Aorta (tissue), 5 donors: ENCODE results near the gene TBC1D10B. TPM values are rescaled to one million over a fixed set of nuclear protein-coding genes. Genes with fewer than 3 reads are reported as not detected.
"Not testable (repeated sequence)": the region's sequence is repeated elsewhere in the genome, so short reads cannot be mapped to it uniquely, and the experiment has no call there.

Source experiments
- ATAC-seq: fragments of 200-7000 bp; cut with Tn5 transposase; one replicate; pipeline ENCODE4 v1.9.1; 2022; ENCODE audit warnings: moderate library complexity; ENCODE audit not compliant: low FRiP score
- DNase-seq, 2 donors: peaks; one replicate each; pipeline ENCODE4 v3.0.0-alpha.2; 2020
- H3K27ac ChIP-seq, 2 donors: one replicate each; pipeline ENCODE4 v1.5.1; 2013; ENCODE audit warnings: low read length in 2 of 2, mild to moderate bottlenecking in 2 of 2, moderate library complexity in 2 of 2, control low read depth in 1 of 2, inconsistent platforms in 1 of 2, low read depth in 1 of 2
- H3K27me3 ChIP-seq, 2 donors: one replicate each; pipeline ENCODE4 v1.6.1; 2013; ENCODE audit warnings: control low read depth in 1 of 2, low read length in 1 of 2, mild to moderate bottlenecking in 1 of 2, moderate library complexity in 1 of 2; ENCODE audit not compliant: insufficient read depth in 2 of 2, control insufficient read depth in 1 of 2
- H3K36me3 ChIP-seq, 2 donors: one replicate each; pipeline ENCODE4 v1.6.1; 2013; ENCODE audit warnings: control low read depth in 1 of 2, low read length in 1 of 2, mild to moderate bottlenecking in 1 of 2; ENCODE audit not compliant: insufficient read depth in 2 of 2, control insufficient read depth in 1 of 2
- H3K4me1 ChIP-seq, 2 donors: one replicate each; pipeline ENCODE4 v1.6.1; 2013; ENCODE audit warnings: low read length in 2 of 2, control low read depth in 1 of 2, mild to moderate bottlenecking in 1 of 2, moderate library complexity in 1 of 2; ENCODE audit not compliant: insufficient read depth in 2 of 2, control insufficient read depth in 1 of 2
- H3K4me3 ChIP-seq, 2 donors: one replicate each; pipeline ENCODE4 v1.5.1; 2013; ENCODE audit warnings: low read length in 2 of 2, control low read depth in 1 of 2, mild to moderate bottlenecking in 1 of 2
- H3K9me3 ChIP-seq: one replicate; pipeline ENCODE4 v1.6.1; 2013; ENCODE audit warnings: mild to moderate bottlenecking, low read length; ENCODE audit not compliant: control insufficient read depth
- WGBS, 2 donors: extraction: QIAGEN DNeasy Blood & Tissue Kit; methylation state at CpG; one replicate each; pipeline ENCODE4 v1.1.7; 2013; 5-methylcytosine and 5-hydroxymethylcytosine counted together
- intact Hi-C, 2 donors: fragments of 100-400 bp; cut with DNase I; formaldehyde crosslinking; loops; one replicate each; pipeline versions ENCODE4 v1.14.2 to v1.15.0; 2022
- polyA plus RNA-seq, 2 donors: library from polyadenylated mRNA; stranded (reverse); fragments of 200-250 nt; gene quantifications; one replicate each; pipeline ENCODE4 v1.2.3, GENCODE V29; 2013
- total RNA-seq, 2 donors: library from RNA; stranded (reverse); fragmentation: NEBNext Ultra II Directional; extraction: Animal tissue kit (Norgen Biotek cat#: 25700); gene quantifications; one replicate each; pipeline ENCODE4 v1.2.1, GENCODE V29; 2021
- donor health status: healthy with polysubstance abuse.
- donor health status: Bipolar disorder and iron deficiency.
- donor health status: DM: no; HTN: no; CAD: no.
- donor health status: DM: no; HTN: no; CAD: no.
- donor health status: DM: yes; HTN: yes; CAD: no.

The TBC1D10B gene
- total and polyA plus RNA-seq, 4 donors, result 10.3 to 38.0 (median 26.4) TPM

DNA sequence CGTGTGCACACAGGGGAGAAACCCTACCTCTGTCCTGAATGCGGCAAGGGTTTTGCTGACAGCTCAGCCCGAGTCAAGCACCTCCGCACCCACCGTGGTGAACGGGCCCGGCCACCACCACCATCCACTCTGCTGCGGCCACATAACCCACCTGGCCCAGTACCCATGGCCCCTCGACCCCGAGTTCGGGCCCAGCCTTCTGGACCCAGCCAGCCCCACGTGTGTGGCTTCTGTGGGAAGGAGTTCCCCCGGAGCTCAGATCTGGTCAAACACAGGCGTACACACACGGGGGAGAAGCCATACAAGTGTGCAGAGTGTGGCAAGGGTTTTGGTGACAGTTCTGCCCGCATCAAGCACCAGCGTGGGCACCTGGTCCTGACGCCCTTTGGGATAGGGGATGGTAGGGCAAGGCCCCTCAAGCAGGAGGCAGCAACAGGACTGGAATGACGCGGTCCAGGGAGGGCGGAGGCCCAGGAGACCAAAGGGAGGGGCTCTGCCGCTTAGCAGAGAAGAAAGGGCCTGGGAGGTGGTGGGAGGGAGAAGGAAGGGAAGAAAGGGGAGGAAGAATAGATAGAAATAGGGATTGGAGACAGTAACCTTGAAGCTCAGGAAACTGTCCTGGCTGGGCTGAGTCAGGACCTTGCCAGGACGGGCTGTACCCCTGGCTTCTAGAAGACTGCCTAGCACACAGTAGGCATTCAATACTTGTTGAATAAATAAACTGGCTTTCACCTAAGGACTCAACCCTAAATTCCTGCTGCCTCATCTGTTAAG, 28.6 kb upstream of the TBC1D10B start:
- no peak for ATAC-seq
- no peak overlapping the region for H3K4me3 ChIP-seq
- H3K27me3 ChIP-seq, result no peaks in the 10 kb centered on the region
- 76 to 78% methylated on average over 23 of the region's 23 CpGs for WGBS, 2 donors
- no peak overlapping the region for H3K27ac ChIP-seq
- DNase-seq, result no peak
- intact Hi-C loops, result no loop called here
- no peaks in the 10 kb centered on the region for H3K36me3 ChIP-seq
- peaks cover 0 to 2% of the 10 kb centered on the region in 2 donors for H3K4me1 ChIP-seq
- no peaks in the 10 kb centered on the region for H3K9me3 ChIP-seq

GRCh38 chr16:30397776-30398660, 27.7 kb upstream of the TBC1D10B start:
- Histone ChIP-seq H3K36me3 (no peaks in the 10 kb centered on the region), H3K4me1 (peaks cover 0 to 2% of the 10 kb centered on the region in 2 donors), H3K27ac (no peak overlapping the region), H3K9me3 (no peaks in the 10 kb centered on the region), H3K27me3 (no peaks in the 10 kb centered on the region), H3K4me3 (no peak overlapping the region)
- 88 to 91% methylated on average over 42 of the region's 42 CpGs for WGBS, 2 donors
- intact Hi-C loops, result no loop called here
- ATAC-seq, result no peak
- DNase-seq, result no peak

DNA sequence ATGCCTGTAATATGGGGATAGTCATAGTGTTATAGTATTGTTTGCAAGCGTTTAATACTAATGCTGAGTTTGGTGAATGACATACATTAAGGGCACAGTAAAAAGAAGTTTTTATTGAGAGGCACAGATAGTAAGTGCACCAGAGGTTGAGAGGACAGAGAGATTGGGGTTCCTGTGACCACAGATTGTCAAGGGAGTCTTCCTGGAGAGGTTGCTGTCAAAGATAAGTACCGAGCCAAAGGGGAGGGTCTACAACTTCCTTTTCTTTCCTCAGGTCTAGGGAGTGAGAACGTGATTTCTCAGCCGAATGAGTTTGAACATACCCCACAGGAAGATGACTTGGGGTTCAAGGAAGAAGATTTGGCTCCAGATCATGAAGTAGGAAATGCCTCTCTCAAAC, 26.8 kb upstream of the TBC1D10B start:
- ATAC-seq (no peak), DNase-seq (no peak)
- WGBS, 2 donors, result 76 to 77% methylated on average over 4 of the region's 4 CpGs
- H3K4me1 ChIP-seq, result peaks cover 0 to 2% of the 10 kb centered on the region in 2 donors
- no peak overlapping the region for H3K4me3 ChIP-seq
- intact Hi-C loops, result no loop called here
- no peaks in the 10 kb centered on the region for H3K27me3 ChIP-seq
- no peak overlapping the region for H3K27ac ChIP-seq
- no peaks in the 10 kb centered on the region for H3K9me3 ChIP-seq
- no peaks in the 10 kb centered on the region for H3K36me3 ChIP-seq

- H3K4me1 ChIP-seq, H3K9me3 ChIP-seq: not testable (repeated sequence)
These were observed 26.3 kb upstream of the TBC1D10B start for GRCh38 chr16:30396627-30397026.

DNA sequence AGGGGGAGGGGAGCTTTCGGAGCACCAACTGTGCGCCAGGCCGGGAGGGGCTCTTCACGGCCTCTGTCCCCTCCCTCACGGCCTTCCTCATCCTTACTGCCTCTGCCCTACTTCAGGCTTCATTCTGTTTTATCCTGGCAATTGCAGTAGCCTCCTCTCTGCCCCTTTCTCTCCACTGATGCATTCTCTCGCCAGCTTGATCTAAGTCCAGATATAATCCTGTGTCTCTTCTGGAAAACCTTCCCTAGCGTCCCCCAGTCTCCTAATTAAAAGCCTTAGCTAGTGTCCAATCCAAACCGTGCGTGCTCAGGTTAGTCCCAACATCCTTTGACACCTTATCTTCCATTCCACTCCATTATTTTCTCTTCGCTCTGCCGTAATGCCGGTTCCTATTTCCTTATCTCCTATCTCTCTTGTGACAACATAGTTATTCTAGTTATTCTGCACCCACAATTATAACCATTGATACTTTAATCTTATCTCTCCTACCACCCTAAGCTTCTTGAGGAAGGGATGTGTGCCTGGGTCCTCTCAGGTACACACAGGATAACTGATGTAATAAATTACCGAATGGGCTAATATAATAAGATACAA, 25.8 kb upstream of the TBC1D10B start:
- ATAC-seq, result no peak
- Histone ChIP-seq H3K9me3 (no peaks in the 10 kb centered on the region), H3K4me1 (peaks cover 0 to 2% of the 10 kb centered on the region in 2 donors), H3K27me3 (no peaks in the 10 kb centered on the region), H3K27ac (peak overlapping the region in 1 of 2 donors; percentile 0), H3K36me3 (no peaks in the 10 kb centered on the region), H3K4me3 (peak overlapping the region; percentile 89 to 90)
- intact Hi-C loops, result no loop called here
- no peak for DNase-seq
- WGBS, 2 donors, result 8 to 10% methylated on average over 10 to 13 of the region's 13 CpGs

More at GRCh38 chr16:30396627-30397026, 26.3 kb upstream of the TBC1D10B start:
- H3K27me3 ChIP-seq, ATAC-seq, H3K4me3 ChIP-seq, DNase-seq, H3K36me3 ChIP-seq, intact Hi-C loops, H3K27ac ChIP-seq: not testable (repeated sequence)
- whole genome bisulfite sequencing, 2 donors, result 63 to 71% methylated on average over 3 to 4 of the region's 4 CpGs

GRCh38 chr16:30395155-30395991, 25.1 kb upstream of the TBC1D10B start, which contains the start of gene ZNF48:
Gene ZNF48 (plus strand): TSS chr16:30395420. CDS start chr16:30395795, 375 bp downstream.
- intact Hi-C loops, result no loop called here
- Histone ChIP-seq H3K27ac (peak within 1 kb of the TSS in 1 of 2 donors; percentile 67), H3K27me3 (no peaks in the 10 kb centered on the region), H3K4me1 (no peaks in the 10 kb centered on the region), H3K36me3 (no peaks in the 10 kb centered on the region), H3K9me3 (no peaks in the 10 kb centered on the region), H3K4me3 (peak within 1 kb of the TSS; percentile 89 to 90)
- peak; percentile 93 to 95 for DNase-seq
- WGBS, 2 donors, result 0 to 1% methylated on average over 83 to 103 of the region's 103 CpGs
- ATAC-seq, result peak; percentile 97

- ATAC-seq (peak; percentile 34), DNase-seq (no peak)
- intact Hi-C loops, result no loop called here
- Histone ChIP-seq H3K27ac (peak overlapping the region in 1 of 2 donors; percentile 67), H3K4me3 (peak overlapping the region; percentile 89 to 90), H3K9me3 (no peaks in the 10 kb centered on the region), H3K27me3 (no peaks in the 10 kb centered on the region), H3K4me1 (no peaks in the 10 kb centered on the region), H3K36me3 (no peaks in the 10 kb centered on the region)
- WGBS, 2 donors, result 0 to 2% methylated on average over 28 to 31 of the region's 31 CpGs
These were observed 24.4 kb upstream of the TBC1D10B start for GRCh38 chr16:30394592-30395154.
